ENCODE data around the gene PAFAH1B2. TPM values are rescaled to one million over a fixed set of nuclear protein-coding genes. Genes with fewer than 3 reads are reported as not detected.
"Not testable (repeated sequence)": the region's sequence is repeated elsewhere in the genome, so short reads cannot be mapped to it uniquely, and the experiment has no call there.

The PAFAH1B2 gene
- total RNA-seq, 1 donor from 2014 or later: 190 TPM

GRCh38 chr11:117172724-117173421 is 28.8 kb downstream of the PAFAH1B2 start:
- DNase-seq (ENCODE audit: low read depth in 2 of 2): peak; percentile 65

GRCh38 chr11:117175104-117175503 is 31.0 kb downstream of the PAFAH1B2 start:
- no peak for DNase-seq (ENCODE audit: low read depth in 2 of 2)

GRCh38 chr11:117175781-117176180 is 31.7 kb downstream of the PAFAH1B2 start:
- DNase-seq (ENCODE audit: low read depth in 2 of 2): no peak

- no peak for DNase-seq (ENCODE audit: low read depth in 2 of 2)
Measured at GRCh38 chr11:117176186-117176585, 32.1 kb downstream of the PAFAH1B2 start.

GRCh38 chr11:117177534-117178209 is 33.6 kb downstream of the PAFAH1B2 start:
- DNase-seq (ENCODE audit: low read depth in 2 of 2): peak; percentile 34 to 40

- DNase-seq (ENCODE audit: low read depth in 2 of 2): peak; percentile 83 to 96
Measured at GRCh38 chr11:117178210-117179034, 34.3 kb downstream of the PAFAH1B2 start, which contains the start of gene SIDT2. Gene SIDT2 (plus strand): TSS chr11:117178743. CDS start chr11:117179264, 521 bp downstream.

GRCh38 chr11:117179048-117179999 is 35.2 kb downstream of the PAFAH1B2 start:
- DNase-seq (ENCODE audit: low read depth in 2 of 2): peak in 1 of 2 donors; percentile 21

- DNase-seq (ENCODE audit: low read depth in 2 of 2): no peak
Measured at GRCh38 chr11:117180020-117180419, 35.9 kb downstream of the PAFAH1B2 start.

- DNase-seq (ENCODE audit: low read depth in 2 of 2): peak; percentile 77 to 91
Measured at GRCh38 chr11:117180661-117181585, 36.8 kb downstream of the PAFAH1B2 start.

GRCh38 chr11:117181586-117182550 is 37.8 kb downstream of the PAFAH1B2 start:
- no peak for DNase-seq (ENCODE audit: low read depth in 2 of 2)

- no peak for DNase-seq (ENCODE audit: low read depth in 2 of 2)
Measured at GRCh38 chr11:117182551-117182935, 38.5 kb downstream of the PAFAH1B2 start.

- DNase-seq (ENCODE audit: low read depth in 2 of 2): not testable (repeated sequence)
Measured at GRCh38 chr11:117183178-117183577, 39.1 kb downstream of the PAFAH1B2 start.

GRCh38 chr11:117183724-117184349 is 39.8 kb downstream of the PAFAH1B2 start:
- DNase-seq (ENCODE audit: low read depth in 2 of 2): no peak

GRCh38 chr11:117185736-117186430 is 41.8 kb downstream of the PAFAH1B2 start:
- DNase-seq (ENCODE audit: low read depth in 2 of 2): no peak

- DNase-seq (ENCODE audit: low read depth in 2 of 2): no peak
Measured at GRCh38 chr11:117186431-117186761, 42.3 kb downstream of the PAFAH1B2 start.

GRCh38 chr11:117187007-117187406 is 42.9 kb downstream of the PAFAH1B2 start:
- no peak for DNase-seq (ENCODE audit: low read depth in 2 of 2)

GRCh38 chr11:117187428-117187798 is 43.3 kb downstream of the PAFAH1B2 start:
- no peak for DNase-seq (ENCODE audit: low read depth in 2 of 2)
